ENCODE results near the gene CARMIL3. TPM values are rescaled to one million over a fixed set of nuclear protein-coding genes. Genes with fewer than 3 reads are reported as not detected.

CARMIL3 gene
- total and polyA plus RNA-seq, 2 of the 8 experiments (the other 6 are each of a cell fraction or from before 2014, with no cell fraction given): 6.0 to 9.0 TPM

- CTCF ChIA-PET (ENCODE audit: partially characterized antibody): interaction anchor here (1.1 to 12.8 kb wide), 6 partner anchors 10 to 61 kb away, joined by 3 to 316 read pairs (median 7); partner anchors contain the start of gene CPNE6
- no peak overlapping the region for H3K14ac ChIP-seq (ENCODE audit: insufficient read length)
- peak overlapping the region; percentile 97 for H3K18ac ChIP-seq (ENCODE audit: extremely low read depth, low read length)
- peak overlapping the region; percentile 73; the same call in 1 of the 2 replicates for H2BK15ac ChIP-seq (ENCODE audit: low read length)
- peak overlapping the region; percentile 7 for H4K91ac ChIP-seq (replicated peaks; ENCODE audit: insufficient read length, low read length)
- FAIRE-seq: peak; percentile 7
- peaks cover 9 to 34% (median 19%) of the 10 kb centered on the region in 4 experiments; a peak in 6 of 8 replicates for H3K36me3 ChIP-seq (ENCODE audit: control insufficient read depth in 2 of 4, insufficient read depth in 4 of 4, low read length in 3 of 4)
- H3K4ac ChIP-seq (replicated peaks; ENCODE audit: insufficient read length, low read depth, low read length): peak overlapping the region; percentile 63
- no peaks in the 10 kb centered on the region for H3K9me3 ChIP-seq (ENCODE audit: insufficient read depth in 2 of 2, low read depth in 1 of 2, low read length in 1 of 2)
- peak overlapping the region; percentile 42 for H4K5ac ChIP-seq (ENCODE audit: insufficient read length, low read depth, low read length)
- H2BK20ac ChIP-seq (ENCODE audit: low read length): 0 out of 2 replicates have a peak overlapping the region, but pooled peaks have one; percentile 35
- H3K23ac ChIP-seq (ENCODE audit: insufficient read length): no peak overlapping the region
- peak overlapping the region; percentile 60 to 96 (median 84) for H3K4me3 ChIP-seq (ENCODE audit: extremely low read depth in 1 of 4, insufficient read depth in 2 of 4, low read depth in 3 of 4, low read length in 4 of 4)
- peak overlapping the region; percentile 87 to 95 (median 90) for H3K9ac ChIP-seq (replicated peaks in 1 of 4; ENCODE audit: extremely low read depth in 1 of 4, low read depth in 3 of 4, low read length in 3 of 4)
- peak overlapping the region; percentile 55; the same call in 1 of the 2 replicates for H2BK5ac ChIP-seq (ENCODE audit: low read depth, low read length)
- peak overlapping the region; percentile 2; the same call in 1 of the 2 replicates for H2AK5ac ChIP-seq (ENCODE audit: low read depth, low read length)
- peak in 1 of 2 experiments; percentile 71 for DNase-seq (ENCODE audit: low read depth in 1 of 2, low spot score in 2 of 2)
- peak overlapping the region; percentile 77; the same call in 1 of the 2 replicates for H2BK12ac ChIP-seq (ENCODE audit: low read depth, low read length)
- peaks cover 8% of the 10 kb centered on the region for H3K23me2 ChIP-seq (ENCODE audit: low read depth, low read length)
- peaks cover 0 to 21% of the 10 kb centered on the region in 2 experiments; a peak in 2 of 4 replicates for H3K79me2 ChIP-seq (ENCODE audit: control insufficient read depth in 1 of 2, insufficient read depth in 2 of 2, low read length in 2 of 2)
- no peaks in the 10 kb centered on the region for H3K27me3 ChIP-seq (replicated peaks in 1 of 4; ENCODE audit: control insufficient read depth in 3 of 4, extremely low read depth in 1 of 4, insufficient read depth in 3 of 4, low read length in 3 of 4)
- H3K79me1 ChIP-seq (ENCODE audit: low read depth, low read length): peaks cover 5% of the 10 kb centered on the region
- POLR2A ChIA-PET (ENCODE audit: partially characterized antibody): interaction anchor here (0.6 to 23.9 kb wide), 27 partner anchors 10 to 545 kb away, joined by 3 to 626 read pairs (median 9); partner anchors contain the start of genes CARMIL3, CPNE6, DCAF11 and EMC9
- no peak overlapping the region for H2BK120ac ChIP-seq (replicated peaks; ENCODE audit: low read depth, low read length)
- H3K56ac ChIP-seq (replicated peaks; ENCODE audit: insufficient read length, low read depth, low read length): peak overlapping the region; percentile 97
- peak overlapping the region; percentile 88 to 91 for H3K4me2 ChIP-seq (ENCODE audit: insufficient read depth in 1 of 2, low read depth in 2 of 2, low read length in 2 of 2)
- 32% methylated on average over 11 of the region's 12 CpGs; no CpG with 5 or more reads in 1 of the 2 experiments for WGBS, 2 experiments (ENCODE audit: extremely low coverage in 1 of 2, insufficient coverage in 1 of 2, insufficient read length in 1 of 2, insufficient replicate concordance in 2 of 2, low coverage in 1 of 2, low lambda C conversion rate in 2 of 2, missing lambda C conversion rate in 1 of 2)
- H2AFZ ChIP-seq (ENCODE audit: low read length): no peak overlapping the region
- H4K20me1 ChIP-seq (replicated peaks in 1 of 2; ENCODE audit: control insufficient read depth in 1 of 2, insufficient read depth in 2 of 2, low read length in 2 of 2): peaks cover 7 to 11% of the 10 kb centered on the region in 2 experiments
- peak overlapping the region; percentile 89; the same call in 1 of the 2 replicates for H3K27ac ChIP-seq (ENCODE audit: low read depth, low read length)
- H3K4me1 ChIP-seq (replicated peaks in 1 of 4; ENCODE audit: control insufficient read depth in 3 of 4, insufficient read depth in 4 of 4, low read length in 3 of 4): peaks cover 5 to 13% (median 8%) of the 10 kb centered on the region in 4 experiments
- H4K8ac ChIP-seq (ENCODE audit: extremely low read depth, insufficient read depth, low read length): no peak overlapping the region
- TF ChIP-seq YY1 (IDR thresholded peaks at IDR 0.05; ENCODE audit: low read depth, low read length): no peak
- TF ChIP-seq GABPA (IDR thresholded peaks at IDR 0.05; ENCODE audit: borderline replicate concordance, insufficient read depth, low read length): no peak
- TF ChIP-seq JUND (IDR thresholded peaks at IDR 0.05; ENCODE audit: low read length): no peak
- TF ChIP-seq JUN (IDR thresholded peaks at IDR 0.05; ENCODE audit: low read depth, low read length): no peak
- TF ChIP-seq SP1 (IDR thresholded peaks at IDR 0.05; ENCODE audit: low read depth, low read length): 0 out of 2 replicates have a peak, but pooled peaks have one; percentile 26
- peak; percentile 93 for TF ChIP-seq POLR2AphosphoS5 (IDR thresholded peaks at IDR 0.05; ENCODE audit: low read depth, low read length)
- TF ChIP-seq TCF12 (IDR thresholded peaks at IDR 0.05; ENCODE audit: low read depth, low read length): no peak
- TF ChIP-seq RNF2 (IDR thresholded peaks at IDR 0.05; ENCODE audit: borderline replicate concordance, low read depth, low read length, missing control alignments, poor library complexity, severe bottlenecking): no peak
- peak; percentile 95 for TF ChIP-seq TAF7 (optimal IDR thresholded peaks at IDR 0.05; ENCODE audit: borderline replicate concordance, low read depth, low read length)
- TF ChIP-seq BRCA1 (IDR thresholded peaks at IDR 0.05; ENCODE audit: low read depth, low read length): no peak
- TF ChIP-seq BACH1 (IDR thresholded peaks at IDR 0.05; ENCODE audit: low read length): no peak
These were observed 43.7 kb downstream of the CARMIL3 start for GRCh38 chr14:24095271-24096068.

Data from H1 (cell line).